Stimulated activated naive CD8-positive, alpha-beta T cell treated with anti-CD3 and anti-CD28 coated beads, Interleukin-15, Interleukin-2, amounts not matched to agents 100 ng/mL and 50 ng/mL, for 24 hours (primary cell): ENCODE results near the gene CDH4.

Source experiments
- H3K27ac Mint-ChIP-seq: one replicate; pipeline ENCODE4 v1.8.0; 2021; ENCODE audit warnings: mild to moderate bottlenecking, mixed read lengths
- H3K27me3 Mint-ChIP-seq: one replicate; pipeline ENCODE4 v1.8.0; 2021; ENCODE audit warnings: mixed read lengths
- H3K36me3 Mint-ChIP-seq: one replicate; pipeline ENCODE4 v1.8.0; 2021; ENCODE audit warnings: low read depth, mixed read lengths
- H3K4me1 Mint-ChIP-seq: one replicate; pipeline ENCODE4 v1.8.0; 2021; ENCODE audit warnings: low read depth, mixed read lengths
- H3K4me3 Mint-ChIP-seq: one replicate; pipeline ENCODE4 v1.8.0; 2021; ENCODE audit warnings: mild to moderate bottlenecking, mixed read lengths
- H3K9me3 Mint-ChIP-seq: one replicate; pipeline ENCODE4 v1.8.0; 2021; ENCODE audit warnings: mixed read lengths

The CDH4 gene

GRCh38 chr20:61880706-61881105, 628.6 kb downstream of the CDH4 start:
- Mint-ChIP-seq H3K36me3 (no peaks in the 10 kb centered on the region), H3K9me3 (no peaks in the 10 kb centered on the region), H3K4me1 (no peaks in the 10 kb centered on the region), H3K4me3 (no peak overlapping the region), H3K27ac (no peak overlapping the region), H3K27me3 (no peaks in the 10 kb centered on the region)

- no peaks in the 10 kb centered on the region for H3K27me3 Mint-ChIP-seq
- no peaks in the 10 kb centered on the region for H3K36me3 Mint-ChIP-seq
- H3K9me3 Mint-ChIP-seq, result no peaks in the 10 kb centered on the region
- no peak overlapping the region for H3K4me3 Mint-ChIP-seq
- H3K4me1 Mint-ChIP-seq, result no peaks in the 10 kb centered on the region
- no peak overlapping the region for H3K27ac Mint-ChIP-seq
These were observed 629.4 kb downstream of the CDH4 start for GRCh38 chr20:61881416-61881815.

- Mint-ChIP-seq H3K4me3 (no peak overlapping the region), H3K27ac (no peak overlapping the region), H3K9me3 (no peaks in the 10 kb centered on the region), H3K27me3 (no peaks in the 10 kb centered on the region), H3K4me1 (no peaks in the 10 kb centered on the region), H3K36me3 (no peaks in the 10 kb centered on the region)
These were observed 629.8 kb downstream of the CDH4 start for GRCh38 chr20:61881861-61882260.

- no peak overlapping the region for H3K4me3 Mint-ChIP-seq
- H3K36me3 Mint-ChIP-seq, result no peaks in the 10 kb centered on the region
- no peaks in the 10 kb centered on the region for H3K27me3 Mint-ChIP-seq
- no peaks in the 10 kb centered on the region for H3K9me3 Mint-ChIP-seq
- no peaks in the 10 kb centered on the region for H3K4me1 Mint-ChIP-seq
- no peak overlapping the region for H3K27ac Mint-ChIP-seq
These were observed 630.9 kb downstream of the CDH4 start for GRCh38 chr20:61882716-61883615.

- Mint-ChIP-seq H3K27me3 (no peaks in the 10 kb centered on the region), H3K27ac (no peak overlapping the region), H3K36me3 (no peaks in the 10 kb centered on the region), H3K4me3 (no peak overlapping the region), H3K9me3 (no peaks in the 10 kb centered on the region), H3K4me1 (no peaks in the 10 kb centered on the region)
These were observed 631.9 kb downstream of the CDH4 start for GRCh38 chr20:61883857-61884393.

- H3K9me3 Mint-ChIP-seq, result peaks cover 5% of the 10 kb centered on the region
These were observed 632.7 kb downstream of the CDH4 start for GRCh38 chr20:61884571-61885389.

GRCh38 chr20:61885759-61886715, 634.0 kb downstream of the CDH4 start:
- Mint-ChIP-seq H3K9me3 (peaks cover 5% of the 10 kb centered on the region), H3K27ac (no peak overlapping the region), H3K4me3 (no peak overlapping the region), H3K36me3 (no peaks in the 10 kb centered on the region), H3K27me3 (no peaks in the 10 kb centered on the region), H3K4me1 (no peaks in the 10 kb centered on the region)

More at GRCh38 chr20:61884571-61885389, 632.7 kb downstream of the CDH4 start:
- Mint-ChIP-seq H3K27ac (no peak overlapping the region), H3K36me3 (no peaks in the 10 kb centered on the region), H3K27me3 (no peaks in the 10 kb centered on the region), H3K4me3 (no peak overlapping the region), H3K4me1 (no peaks in the 10 kb centered on the region)

- Mint-ChIP-seq H3K9me3 (peaks cover 5% of the 10 kb centered on the region), H3K27ac (no peak overlapping the region), H3K36me3 (no peaks in the 10 kb centered on the region), H3K4me3 (no peak overlapping the region), H3K27me3 (no peaks in the 10 kb centered on the region), H3K4me1 (no peaks in the 10 kb centered on the region)
These were observed 634.9 kb downstream of the CDH4 start for GRCh38 chr20:61886721-61887595.

GRCh38 chr20:61887596-61888093, 635.6 kb downstream of the CDH4 start:
- Mint-ChIP-seq H3K4me1 (no peaks in the 10 kb centered on the region), H3K27me3 (no peaks in the 10 kb centered on the region), H3K36me3 (no peaks in the 10 kb centered on the region), H3K27ac (no peak overlapping the region), H3K9me3 (peaks cover 5% of the 10 kb centered on the region), H3K4me3 (no peak overlapping the region)

- H3K36me3 Mint-ChIP-seq, result no peaks in the 10 kb centered on the region
- no peaks in the 10 kb centered on the region for H3K4me1 Mint-ChIP-seq
- H3K9me3 Mint-ChIP-seq, result peaks cover 5% of the 10 kb centered on the region
- H3K27ac Mint-ChIP-seq, result no peak overlapping the region
- H3K4me3 Mint-ChIP-seq, result no peak overlapping the region
- H3K27me3 Mint-ChIP-seq, result no peaks in the 10 kb centered on the region
These were observed 636.2 kb downstream of the CDH4 start for GRCh38 chr20:61888101-61888865.

GRCh38 chr20:61889659-61890058, 637.6 kb downstream of the CDH4 start:
- Mint-ChIP-seq H3K36me3 (no peaks in the 10 kb centered on the region), H3K4me3 (no peak overlapping the region), H3K9me3 (peaks cover 5% of the 10 kb centered on the region), H3K4me1 (no peaks in the 10 kb centered on the region), H3K27ac (no peak overlapping the region), H3K27me3 (no peaks in the 10 kb centered on the region)

GRCh38 chr20:61890210-61890609, 638.1 kb downstream of the CDH4 start:
- H3K27ac Mint-ChIP-seq, result no peak overlapping the region

GRCh38 chr20:61891476-61891875, 639.4 kb downstream of the CDH4 start:
- H3K4me3 Mint-ChIP-seq, result no peak overlapping the region
- H3K27me3 Mint-ChIP-seq, result no peaks in the 10 kb centered on the region
- H3K4me1 Mint-ChIP-seq, result no peaks in the 10 kb centered on the region
- H3K36me3 Mint-ChIP-seq, result no peaks in the 10 kb centered on the region
- H3K27ac Mint-ChIP-seq, result no peak overlapping the region
- H3K9me3 Mint-ChIP-seq, result peaks cover 5% of the 10 kb centered on the region

More at GRCh38 chr20:61890210-61890609, 638.1 kb downstream of the CDH4 start:
- no peaks in the 10 kb centered on the region for H3K4me1 Mint-ChIP-seq
- H3K9me3 Mint-ChIP-seq, result peaks cover 5% of the 10 kb centered on the region
- no peak overlapping the region for H3K4me3 Mint-ChIP-seq
- H3K36me3 Mint-ChIP-seq, result no peaks in the 10 kb centered on the region
- H3K27me3 Mint-ChIP-seq, result no peaks in the 10 kb centered on the region
